IgD-negative memory B cell (primary cell): ENCODE data around the gene ANG. TPM values are rescaled to one million over a fixed set of nuclear protein-coding genes. Genes with fewer than 3 reads are reported as not detected.
"Not testable (repeated sequence)": the region's sequence is repeated elsewhere in the genome, so short reads cannot be mapped to it uniquely, and the experiment has no call there.

ENCODE experiments used
- H3K27ac Mint-ChIP-seq, 3 donors: one replicate each; pipeline ENCODE4 v1.8.0; 2020 to 2022; ENCODE audit warnings: mild to moderate bottlenecking in 3 of 3, mixed read lengths in 3 of 3, moderate library complexity in 1 of 3
- H3K27me3 Mint-ChIP-seq: one replicate; pipeline ENCODE4 v1.8.0; 2021; ENCODE audit warnings: mixed read lengths
- H3K36me3 Mint-ChIP-seq: one replicate; pipeline ENCODE4 v1.8.0; 2020; ENCODE audit warnings: mild to moderate bottlenecking, mixed read lengths
- H3K4me1 Mint-ChIP-seq, 3 donors: one replicate each; pipeline ENCODE4 v1.8.0; 2020 to 2022; ENCODE audit warnings: mixed read lengths in 3 of 3, mild to moderate bottlenecking in 1 of 3
- H3K4me3 Mint-ChIP-seq, 4 donors: one replicate each; pipeline ENCODE4 v1.8.0; 2020 to 2022; ENCODE audit warnings: mild to moderate bottlenecking in 4 of 4, mixed read lengths in 4 of 4, moderate library complexity in 3 of 4
- H3K9me3 Mint-ChIP-seq, 3 donors: one replicate each; pipeline ENCODE4 v1.8.0; 2020 to 2021; ENCODE audit warnings: mixed read lengths in 3 of 3, mild to moderate bottlenecking in 1 of 3
- polyA plus RNA-seq: library from polyadenylated mRNA; unstranded; fragments of 300-500 nt; fragmentation: Illumina TruSeq; gene quantifications from one replicate; pipeline ENCODE4 v1.2.3, GENCODE V29; 2021

The ANG gene
- 9.9 TPM for polyA plus RNA-seq

DNA sequence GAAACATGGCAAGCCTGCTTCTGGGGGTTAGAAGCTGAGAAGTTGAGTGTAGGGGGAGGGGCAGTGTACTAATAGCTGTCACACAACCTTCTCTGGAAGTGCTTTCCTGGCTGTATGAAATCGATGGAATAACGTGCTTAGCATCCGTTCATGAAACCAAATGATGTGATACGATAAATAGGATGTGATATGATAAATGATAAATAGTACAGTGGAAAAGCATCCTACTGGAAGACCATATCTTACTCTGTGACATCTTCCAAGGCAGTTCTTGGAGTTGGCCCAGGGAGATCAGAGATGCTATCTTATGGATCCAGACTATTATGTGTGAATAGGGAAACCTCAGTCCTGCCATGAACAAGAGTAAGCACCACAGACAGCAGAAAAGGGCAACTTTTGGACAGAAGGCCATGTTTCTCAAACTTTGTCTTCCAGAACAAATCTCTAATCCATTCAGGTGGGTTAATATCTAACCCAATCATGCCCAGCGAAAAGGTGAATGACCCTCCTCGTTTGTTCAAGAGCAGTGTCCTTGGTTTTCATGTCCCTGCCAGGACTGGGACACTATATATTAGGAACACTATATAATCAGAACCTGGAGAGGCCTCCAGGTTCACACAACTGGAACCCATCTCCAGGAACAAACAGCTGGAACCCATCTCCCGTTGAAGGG, at the start of gene ANG:
Gene ANG, plus strand, starts transcription at position 598 of the 673 bp plus-strand sequence. CDS start 4,801 bp downstream, outside the sequence.
- peaks cover 12 to 17% (median 16%) of the 10 kb centered on the region in 3 donors for H3K4me1 Mint-ChIP-seq
- no peaks in the 10 kb centered on the region for H3K27me3 Mint-ChIP-seq
- peak within 1 kb of the TSS in 1 of 4 donors; percentile 30 for H3K4me3 Mint-ChIP-seq

DNA sequence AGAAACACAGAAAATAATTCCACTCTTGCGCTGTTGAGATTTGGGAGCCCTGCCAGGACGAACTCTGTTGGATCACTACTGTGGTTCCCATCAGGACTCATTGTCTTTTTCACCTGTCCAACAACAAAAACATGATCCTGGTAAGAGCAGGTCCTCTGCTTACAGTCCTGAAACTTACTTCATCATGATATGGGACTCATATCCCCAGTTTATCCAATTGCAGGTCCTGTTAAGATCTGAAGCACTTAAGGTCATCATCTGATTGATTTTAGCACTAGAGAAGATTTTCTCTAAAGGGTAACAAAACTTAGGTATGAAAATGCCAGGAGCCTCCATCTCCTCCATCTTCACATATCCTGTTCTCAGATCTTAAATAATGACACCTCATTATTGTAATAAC, 47.0 kb upstream of the ANG start, which contains the start of gene OR6S1:
Gene OR6S1, minus strand, starts transcription at position 101 of the 400 bp plus-strand sequence. Its CDS starts 0 bp downstream, at position 101.
- no peaks in the 10 kb centered on the region for H3K36me3 Mint-ChIP-seq
- no peak within 1 kb of the TSS for H3K4me3 Mint-ChIP-seq
- peaks cover 0 to 1% (median 0%) of the 10 kb centered on the region in 3 donors for H3K4me1 Mint-ChIP-seq
- H3K27ac Mint-ChIP-seq, result no peak within 1 kb of the TSS
- no peaks in the 10 kb centered on the region for H3K9me3 Mint-ChIP-seq
- peaks cover 36% of the 10 kb centered on the region for H3K27me3 Mint-ChIP-seq

More for the DNA sequence above, at the start of gene ANG:
- peak within 1 kb of the TSS; percentile 18 to 56 (median 36) for H3K27ac Mint-ChIP-seq
- no peaks in the 10 kb centered on the region for H3K36me3 Mint-ChIP-seq
- no peaks in the 10 kb centered on the region for H3K9me3 Mint-ChIP-seq

DNA sequence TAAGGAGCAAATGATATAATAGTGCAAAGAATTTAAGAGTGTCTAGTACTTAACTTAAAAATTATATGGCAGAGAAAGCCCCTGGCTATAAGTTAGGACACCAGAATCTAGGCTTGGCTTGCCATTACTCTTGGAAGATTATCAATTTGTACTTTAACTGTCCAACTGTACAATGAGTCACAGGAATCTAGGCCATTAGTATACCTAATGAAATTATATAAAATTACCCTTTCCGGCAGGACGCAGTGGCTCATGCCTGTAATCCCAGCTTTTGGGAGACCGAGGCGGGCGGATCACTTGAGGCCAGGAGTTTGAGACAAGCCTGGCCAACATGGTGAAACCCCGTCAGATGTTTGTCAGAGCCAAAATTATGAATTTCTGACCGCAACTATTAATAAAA, 46.4 kb upstream of the ANG start:
- no peaks in the 10 kb centered on the region for H3K9me3 Mint-ChIP-seq
- peaks cover 0 to 1% (median 0%) of the 10 kb centered on the region in 3 donors for H3K4me1 Mint-ChIP-seq
- H3K27ac Mint-ChIP-seq, result no peak overlapping the region
- H3K27me3 Mint-ChIP-seq, result peaks cover 36% of the 10 kb centered on the region
- no peak overlapping the region for H3K4me3 Mint-ChIP-seq
- no peaks in the 10 kb centered on the region for H3K36me3 Mint-ChIP-seq

DNA sequence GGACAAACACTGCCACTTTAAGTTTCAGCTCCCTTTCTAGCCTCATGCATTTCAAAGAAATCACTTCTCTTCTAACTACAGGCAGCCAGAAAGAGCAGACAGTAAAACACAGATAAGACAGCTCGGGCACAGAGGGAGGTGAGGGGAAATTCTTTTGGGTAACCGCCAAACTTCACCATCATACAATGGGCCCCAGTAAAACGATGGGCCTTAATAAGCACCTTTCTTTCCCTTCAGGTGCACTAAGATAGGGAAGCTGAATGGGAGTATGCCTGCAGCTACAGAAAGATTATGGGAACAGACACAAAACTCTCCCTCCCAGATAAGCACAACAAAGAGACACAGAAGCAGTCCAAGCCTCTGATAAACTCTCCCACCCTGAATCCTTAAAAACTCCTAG, 45.8 kb upstream of the ANG start:
- not testable (repeated sequence) for H3K36me3 Mint-ChIP-seq, H3K4me3 Mint-ChIP-seq, H3K4me1 Mint-ChIP-seq, H3K27ac Mint-ChIP-seq, H3K9me3 Mint-ChIP-seq
- peaks cover 36% of the 10 kb centered on the region for H3K27me3 Mint-ChIP-seq

DNA sequence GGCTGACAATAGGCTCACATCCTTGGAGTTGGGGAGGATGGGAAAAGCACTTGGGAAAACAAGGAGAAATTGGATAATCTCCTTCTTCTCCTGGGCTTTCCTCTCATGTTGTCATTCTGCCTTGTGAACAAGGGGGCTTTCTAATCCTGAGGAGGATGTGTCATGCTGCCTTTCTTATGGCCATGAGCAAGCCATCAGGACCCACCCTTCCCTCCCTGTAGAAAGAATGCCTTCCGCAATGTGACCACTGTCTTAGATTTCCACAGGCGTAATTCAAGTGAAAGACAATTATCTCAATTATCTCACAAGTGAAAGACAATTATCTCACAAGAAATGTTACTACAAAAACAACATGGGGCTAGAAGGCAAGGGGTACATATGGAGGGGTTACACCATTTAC, 44.0 kb upstream of the ANG start:
- no peaks in the 10 kb centered on the region for H3K9me3 Mint-ChIP-seq
- H3K27ac Mint-ChIP-seq, result no peak overlapping the region
- peaks cover 36% of the 10 kb centered on the region for H3K27me3 Mint-ChIP-seq
- no peaks in the 10 kb centered on the region for H3K36me3 Mint-ChIP-seq
- H3K4me3 Mint-ChIP-seq, result no peak overlapping the region
- H3K4me1 Mint-ChIP-seq, result peaks cover 0 to 1% (median 0%) of the 10 kb centered on the region in 3 donors

DNA sequence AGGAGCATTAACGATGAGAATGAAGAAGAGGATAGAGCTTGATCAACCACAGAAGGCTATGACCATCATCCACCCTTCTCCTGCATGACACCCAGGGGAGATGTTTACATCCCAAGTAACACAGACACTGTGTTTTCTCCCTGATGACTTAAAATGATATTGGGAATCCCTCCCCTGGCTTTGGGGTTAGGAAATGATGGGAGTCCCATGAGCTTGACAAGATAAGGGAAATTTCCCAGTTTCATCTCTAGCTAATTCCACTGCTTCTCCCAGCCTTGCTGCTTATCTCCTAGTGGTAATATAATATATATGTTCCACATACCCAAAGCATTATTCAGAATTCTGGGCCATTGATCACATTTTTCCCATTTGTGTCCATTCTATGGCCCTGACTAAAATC, 43.1 kb upstream of the ANG start:
- Mint-ChIP-seq H3K27ac (no peak overlapping the region), H3K4me1 (peaks cover 0 to 1% (median 0%) of the 10 kb centered on the region in 3 donors), H3K27me3 (peaks cover 36% of the 10 kb centered on the region), H3K9me3 (no peaks in the 10 kb centered on the region), H3K4me3 (no peak overlapping the region), H3K36me3 (no peaks in the 10 kb centered on the region)

DNA sequence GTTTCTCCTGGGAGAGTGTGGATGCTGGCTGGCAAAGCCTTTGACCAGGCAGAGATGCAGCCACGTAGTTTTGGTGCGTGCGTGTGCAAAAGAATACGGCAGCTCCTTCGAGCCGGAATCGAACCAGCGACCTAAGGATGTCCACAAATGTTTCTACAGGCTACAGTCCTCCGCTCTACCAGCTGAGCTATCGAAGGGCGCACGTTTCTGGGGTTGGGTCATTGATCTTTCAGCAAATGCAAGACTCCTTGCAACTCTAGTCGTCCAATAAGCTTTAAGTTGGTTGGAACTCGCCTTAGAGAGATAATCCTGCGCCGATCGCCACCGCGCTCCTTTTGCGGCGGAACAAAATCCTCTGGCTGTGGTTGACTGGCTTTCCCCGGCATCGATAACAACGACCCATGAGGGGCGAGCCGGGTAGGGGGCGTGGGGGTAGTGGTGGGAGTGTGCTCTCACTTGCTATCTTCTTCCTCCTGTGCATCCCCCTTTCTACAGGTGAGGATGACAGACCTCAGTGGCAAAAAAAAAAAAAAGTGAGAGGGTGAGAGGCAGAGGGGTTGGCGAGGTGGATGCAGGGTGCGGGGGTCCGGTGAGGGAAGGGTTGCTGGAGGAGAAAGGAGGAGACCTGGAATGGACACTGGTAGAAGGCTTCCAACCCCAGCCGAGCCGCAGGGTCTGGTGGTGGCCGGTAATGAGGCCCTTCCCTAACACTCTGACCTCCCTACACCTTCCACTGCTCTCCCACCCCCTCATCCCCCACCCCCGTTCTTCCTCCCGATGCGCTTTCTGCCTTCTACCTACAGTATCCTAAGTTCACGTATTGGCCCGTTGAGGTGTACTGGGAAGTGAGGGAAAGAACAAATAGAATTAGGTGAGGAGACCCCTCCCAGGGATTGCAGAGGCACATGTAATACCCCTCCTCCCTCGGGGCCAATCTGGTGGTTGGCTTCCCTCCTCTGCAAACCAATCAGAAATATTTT, 35.3 kb upstream of the ANG start:
- no peaks in the 10 kb centered on the region for H3K9me3 Mint-ChIP-seq
- peaks cover 37% of the 10 kb centered on the region for H3K27me3 Mint-ChIP-seq
- peaks cover 2% of the 10 kb centered on the region for H3K36me3 Mint-ChIP-seq
- peaks cover 7 to 18% (median 18%) of the 10 kb centered on the region in 3 donors for H3K4me1 Mint-ChIP-seq
- H3K27ac Mint-ChIP-seq, result peak overlapping the region in 2 of 3 donors; percentile 36 to 94
- peak overlapping the region; percentile 47 to 74 (median 70) for H3K4me3 Mint-ChIP-seq

DNA sequence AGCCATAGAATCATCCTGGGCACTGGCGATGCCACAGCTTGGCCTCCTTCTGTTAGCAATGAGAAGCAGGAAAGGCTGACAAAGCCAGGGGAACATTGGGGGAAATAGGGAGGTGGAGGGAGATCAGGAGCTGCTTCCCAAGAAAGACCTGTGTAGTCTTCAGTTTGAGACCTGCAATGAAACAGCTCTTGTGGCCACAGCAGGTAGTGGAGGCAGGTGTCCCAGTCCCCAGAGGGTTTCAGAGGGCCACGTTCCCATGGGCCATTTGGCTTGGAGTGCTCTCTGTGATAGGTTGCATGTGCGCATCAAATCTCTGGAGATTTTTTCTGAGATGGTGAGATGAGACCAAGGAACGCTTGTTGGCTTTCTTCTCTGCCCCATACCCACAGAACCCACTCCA, 32.7 kb upstream of the ANG start:
- Mint-ChIP-seq H3K4me3 (no peak overlapping the region), H3K36me3 (peaks cover 3% of the 10 kb centered on the region), H3K27me3 (peaks cover 35% of the 10 kb centered on the region), H3K27ac (no peak overlapping the region), H3K4me1 (peaks cover 7 to 23% (median 18%) of the 10 kb centered on the region in 3 donors), H3K9me3 (no peaks in the 10 kb centered on the region)

DNA sequence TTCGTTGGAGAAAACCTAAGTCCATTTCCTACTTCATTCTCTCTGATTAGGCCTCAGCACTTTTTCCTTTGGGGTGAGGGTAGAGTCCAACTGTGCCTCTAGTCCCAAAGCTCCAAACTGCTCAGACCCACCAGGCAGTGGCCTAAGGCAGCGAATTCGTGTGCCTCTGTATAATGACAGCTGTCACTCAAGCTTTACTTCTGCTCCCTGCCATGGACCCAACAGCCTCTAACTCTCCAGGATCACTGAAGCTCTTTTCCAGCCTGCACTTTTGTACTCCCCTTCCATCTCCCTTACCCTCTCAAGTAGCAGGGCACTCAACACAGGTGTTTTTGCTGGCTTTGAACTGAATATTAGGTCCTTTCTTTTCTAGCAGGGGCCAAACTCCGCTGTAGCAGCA, 32.3 kb upstream of the ANG start:
- Mint-ChIP-seq H3K27me3 (peaks cover 35% of the 10 kb centered on the region), H3K4me3 (no peak overlapping the region), H3K27ac (peak overlapping the region in 2 of 3 donors; percentile 16 to 37), H3K36me3 (peaks cover 3% of the 10 kb centered on the region), H3K4me1 (peaks cover 8 to 23% (median 18%) of the 10 kb centered on the region in 3 donors), H3K9me3 (no peaks in the 10 kb centered on the region)

DNA sequence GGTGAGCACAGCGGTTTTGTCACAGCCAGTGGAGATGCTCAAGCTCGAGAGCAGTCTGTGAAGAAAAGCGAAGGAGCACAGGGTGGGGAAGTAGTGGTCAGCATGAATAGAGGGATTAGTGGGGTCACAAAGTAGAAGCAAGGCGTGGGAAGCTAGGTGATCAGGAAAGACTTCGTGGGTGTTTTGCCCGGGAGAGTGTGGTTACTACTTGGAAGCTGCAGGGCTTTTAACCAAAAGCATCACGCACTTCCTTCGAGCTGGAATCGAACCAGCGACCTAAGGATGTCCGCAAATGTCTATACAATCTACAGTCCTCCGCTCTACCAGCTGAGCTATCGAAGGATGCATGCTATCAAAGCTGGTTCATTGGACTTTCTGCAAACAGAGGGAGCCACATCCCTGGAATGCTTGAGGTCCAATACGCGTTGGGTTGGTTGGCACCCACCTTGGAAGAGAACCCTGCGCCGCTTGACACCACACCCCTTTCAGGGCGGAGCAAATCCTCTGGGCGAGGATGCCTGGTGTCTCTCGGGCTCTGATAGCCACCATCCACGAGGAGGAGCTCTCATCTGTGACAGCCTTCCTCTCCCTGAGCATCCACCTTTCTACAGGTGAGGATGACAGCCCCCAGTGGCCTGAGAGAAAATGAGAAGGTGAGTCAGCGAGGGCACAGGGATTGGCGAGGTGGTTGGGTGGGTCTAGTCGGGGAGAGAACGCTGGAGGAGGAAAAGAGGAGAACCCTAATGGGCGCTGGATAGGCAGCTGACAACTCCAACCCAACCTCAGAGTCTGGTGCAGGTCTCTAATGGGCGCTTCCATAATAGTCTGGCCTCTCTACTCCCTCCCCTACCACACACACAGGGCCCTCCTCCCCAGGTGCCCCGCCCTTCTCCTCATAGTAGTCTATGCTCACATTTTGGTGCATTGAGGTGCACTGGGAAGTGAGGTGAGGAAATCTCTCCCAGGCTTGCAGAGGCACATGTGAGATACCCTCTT, 31.1 kb upstream of the ANG start:
- Mint-ChIP-seq H3K4me1 (peaks cover 11 to 25% (median 20%) of the 10 kb centered on the region in 3 donors), H3K27ac (peak overlapping the region in 1 of 3 donors; percentile 33), H3K27me3 (peaks cover 32% of the 10 kb centered on the region), H3K36me3 (peaks cover 3% of the 10 kb centered on the region), H3K4me3 (no peak overlapping the region), H3K9me3 (no peaks in the 10 kb centered on the region)

DNA sequence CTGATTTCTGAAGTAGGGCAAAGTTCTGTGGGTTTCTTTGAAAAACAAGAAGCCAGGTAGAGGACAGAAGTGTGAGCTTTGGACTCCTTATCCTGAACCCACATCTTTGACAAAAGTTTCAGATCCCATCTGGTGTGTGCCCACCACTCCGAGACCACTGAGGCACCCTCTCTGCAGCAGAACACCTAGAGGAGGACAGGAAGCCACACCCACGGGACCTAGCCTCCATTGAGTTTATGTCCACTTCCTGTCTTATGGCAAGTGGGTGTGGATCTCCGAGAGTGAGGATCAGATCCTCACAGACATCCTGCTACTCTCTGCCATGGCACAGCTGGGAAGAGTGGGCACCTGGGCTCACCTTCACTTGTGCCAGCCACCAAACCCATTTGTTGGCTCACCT, 30.3 kb upstream of the ANG start:
- H3K4me1 Mint-ChIP-seq, result peaks cover 11 to 24% (median 19%) of the 10 kb centered on the region in 3 donors
- H3K27ac Mint-ChIP-seq, result no peak overlapping the region
- H3K27me3 Mint-ChIP-seq, result peaks cover 26% of the 10 kb centered on the region
- peaks cover 3% of the 10 kb centered on the region for H3K36me3 Mint-ChIP-seq
- no peak overlapping the region for H3K4me3 Mint-ChIP-seq
- H3K9me3 Mint-ChIP-seq, result no peaks in the 10 kb centered on the region

DNA sequence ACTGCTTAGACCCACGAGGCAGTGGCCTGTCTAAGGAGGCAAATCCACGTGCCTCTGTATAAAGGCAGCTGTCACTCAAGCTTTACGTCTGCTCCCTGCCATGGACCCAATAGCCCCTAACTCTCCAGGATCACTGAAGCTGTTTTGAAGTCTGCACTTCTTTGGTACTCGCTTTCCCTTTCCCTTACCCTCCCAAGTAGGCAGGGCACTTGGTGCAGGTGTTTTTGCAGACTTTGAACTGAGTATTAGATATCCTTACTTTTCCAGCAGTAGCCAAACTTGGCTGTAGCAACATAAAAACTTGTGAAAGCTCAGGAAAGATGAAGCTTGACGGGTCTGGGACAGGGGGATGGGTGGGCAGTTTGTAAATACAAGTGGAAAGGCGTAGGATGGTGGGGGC, 29.2 kb upstream of the ANG start:
- H3K27me3 Mint-ChIP-seq, result peaks cover 17% of the 10 kb centered on the region

DNA sequence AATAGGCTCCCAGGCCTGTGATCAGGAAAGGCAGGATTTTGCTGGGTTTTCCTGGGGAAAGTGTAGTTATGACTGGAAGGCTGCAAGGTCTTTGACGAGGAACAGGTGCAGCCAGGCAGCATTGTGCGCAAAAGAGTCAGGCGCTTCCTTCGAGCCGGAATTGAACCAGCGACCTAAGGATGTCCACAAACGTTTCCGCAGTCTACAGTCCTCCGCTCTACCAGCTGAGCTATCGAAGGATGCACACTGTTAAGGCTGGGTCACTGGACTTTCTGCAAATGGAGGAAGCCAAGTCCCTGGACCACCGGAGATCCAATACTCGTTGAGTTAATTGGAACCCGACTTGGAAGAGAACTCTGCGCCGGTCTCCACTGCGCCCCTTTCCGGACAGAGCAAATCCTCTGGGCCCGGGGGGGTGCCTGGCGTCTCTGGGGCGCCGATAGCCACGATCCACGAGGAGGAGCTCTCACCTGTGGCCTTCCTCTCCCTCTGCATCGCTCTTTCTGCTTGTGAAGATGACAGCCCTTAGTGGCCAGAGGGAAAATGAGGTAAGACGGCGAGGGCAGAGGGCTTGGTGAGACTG, 28.7 kb upstream of the ANG start:
- peaks cover 2% of the 10 kb centered on the region for H3K36me3 Mint-ChIP-seq
- H3K4me3 Mint-ChIP-seq, result no peak overlapping the region
- peaks cover 14% of the 10 kb centered on the region for H3K27me3 Mint-ChIP-seq

More for the DNA sequence above, 29.2 kb upstream of the ANG start:
- H3K27ac Mint-ChIP-seq, result peak overlapping the region in 1 of 3 donors; percentile 23
- H3K36me3 Mint-ChIP-seq, result peaks cover 2% of the 10 kb centered on the region
- no peak overlapping the region for H3K4me3 Mint-ChIP-seq
- H3K9me3 Mint-ChIP-seq, result no peaks in the 10 kb centered on the region
- H3K4me1 Mint-ChIP-seq, result peaks cover 15 to 25% (median 18%) of the 10 kb centered on the region in 3 donors

DNA sequence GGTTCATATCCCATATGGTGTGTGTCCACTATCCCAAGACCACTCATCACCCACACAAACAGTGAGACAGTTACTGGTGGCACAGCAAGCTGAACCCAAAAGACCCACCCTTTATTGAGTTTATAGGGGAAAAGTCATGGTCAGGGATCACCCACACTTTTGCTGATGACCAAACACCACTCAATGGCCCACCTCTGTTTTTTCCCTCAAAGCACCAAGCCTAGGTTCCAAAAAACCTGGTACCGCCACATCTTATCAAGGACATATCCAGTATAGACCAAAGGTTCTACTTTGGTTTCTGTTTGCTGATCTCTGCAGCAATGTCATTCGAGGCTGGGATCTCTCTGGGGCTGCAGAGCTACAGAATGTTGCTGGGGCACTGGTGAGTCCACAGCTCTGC, 27.4 kb upstream of the ANG start:
- Mint-ChIP-seq H3K27me3 (peaks cover 3% of the 10 kb centered on the region), H3K4me1 (peaks cover 19 to 35% (median 24%) of the 10 kb centered on the region in 3 donors), H3K4me3 (no peak overlapping the region), H3K27ac (no peak overlapping the region), H3K36me3 (peaks cover 2% of the 10 kb centered on the region), H3K9me3 (no peaks in the 10 kb centered on the region)

More for the DNA sequence above, 28.7 kb upstream of the ANG start:
- Mint-ChIP-seq H3K9me3 (no peaks in the 10 kb centered on the region), H3K27ac (peak overlapping the region in 1 of 3 donors; percentile 23), H3K4me1 (peaks cover 14 to 28% (median 17%) of the 10 kb centered on the region in 3 donors)
